Large intestine (tissue), 3 donors: Measurements from ENCODE around the gene PDE3A. TPM values are rescaled to one million over a fixed set of nuclear protein-coding genes. Genes with fewer than 3 reads are reported as not detected.

ENCODE experiments used
- DNase-seq, 2 donors: peaks; one replicate each; pipeline versions ENCODE4 v3.0.0 to v3.0.0-alpha.2; 2013
- H3K27ac ChIP-seq: one replicate; pipeline ENCODE4 v1.5.1; 2013; ENCODE audit warnings: low read length
- H3K27me3 ChIP-seq: 2 replicates; pipeline ENCODE4 v1.6.1; 2013; ENCODE audit warnings: low read length; ENCODE audit not compliant: control insufficient read depth, insufficient read depth
- H3K36me3 ChIP-seq: 2 replicates; pipeline ENCODE4 v1.6.1; 2013; ENCODE audit warnings: low read length; ENCODE audit not compliant: control insufficient read depth, insufficient read depth
- H3K4me1 ChIP-seq: one replicate; pipeline ENCODE4 v1.6.1; 2013; ENCODE audit warnings: low read length; ENCODE audit not compliant: control insufficient read depth, insufficient read depth
- H3K4me3 ChIP-seq: one replicate; pipeline ENCODE4 v1.5.1; 2013; ENCODE audit warnings: low read length
- H3K9me3 ChIP-seq: one replicate; pipeline ENCODE4 v1.6.1; 2013; ENCODE audit warnings: mild to moderate bottlenecking, low read depth, low read length, moderate library complexity; ENCODE audit not compliant: control insufficient read depth
- WGBS: methylation state at CpG from one replicate; pipeline ENCODE4 v1.1.5; 2013; ENCODE audit warnings: low lambda C conversion rate; ENCODE audit not compliant: insufficient coverage; 5-methylcytosine and 5-hydroxymethylcytosine counted together
- polyA plus RNA-seq: library from polyadenylated mRNA; unstranded; fragments of 120-200 nt; gene quantifications from one replicate; pipeline ENCODE4 v1.2.1, GENCODE V29; 2013

Gene PDE3A
- polyA plus RNA-seq, 1 donor = 62.0 TPM

DNA sequence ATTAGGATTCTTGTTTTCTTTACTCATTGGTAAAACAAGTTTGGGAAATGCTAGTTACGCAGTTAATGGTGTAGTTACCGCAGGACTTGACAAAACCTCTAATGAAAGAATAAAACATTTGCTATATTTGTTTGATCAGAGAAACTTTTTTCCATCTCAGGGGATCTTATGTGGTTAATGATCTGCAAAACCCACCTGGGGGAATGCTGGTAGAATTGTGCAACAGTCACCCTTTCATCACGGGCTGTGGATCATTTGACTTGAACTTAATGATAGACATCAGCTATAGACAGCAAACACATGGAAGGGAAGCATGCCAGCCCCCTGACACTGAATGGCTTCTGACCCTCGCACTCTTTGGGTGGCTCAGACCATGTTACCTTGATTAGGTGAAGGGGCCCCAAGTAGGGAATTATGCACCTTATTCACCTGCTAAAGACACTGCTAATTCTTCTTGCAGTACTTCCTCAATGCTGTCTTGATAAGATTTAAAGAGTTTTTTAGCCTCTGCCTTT, 84.2 kb downstream of the PDE3A start:
- WGBS = no CpG with 5 or more reads among the region's 4 CpGs
- H3K27ac ChIP-seq = peak overlapping the region; percentile 69
- H3K4me1 ChIP-seq = peaks cover 47% of the 10 kb centered on the region

GRCh38 chr12:20453756-20454310, 85.5 kb downstream of the PDE3A start:
- Histone ChIP-seq H3K4me1 (peaks cover 52% of the 10 kb centered on the region), H3K9me3 (no peaks in the 10 kb centered on the region), H3K27ac (peak overlapping the region; percentile 69), H3K27me3 (no peaks in the 10 kb centered on the region), H3K4me3 (no peak overlapping the region), H3K36me3 (peaks cover 2% of the 10 kb centered on the region)
- 62% methylated on average over 2 of the region's 6 CpGs for WGBS
- peak; percentile 37 to 62 for DNase-seq

More for the DNA sequence above, 84.2 kb downstream of the PDE3A start:
- H3K4me3 ChIP-seq = no peak overlapping the region
- no peaks in the 10 kb centered on the region for H3K9me3 ChIP-seq
- DNase-seq = peak; percentile 56 to 88
- H3K36me3 ChIP-seq = peaks cover 2% of the 10 kb centered on the region
- no peaks in the 10 kb centered on the region for H3K27me3 ChIP-seq

GRCh38 chr12:20455001-20455706, 86.8 kb downstream of the PDE3A start:
- Histone ChIP-seq H3K36me3 (no peaks in the 10 kb centered on the region), H3K27ac (no peak overlapping the region), H3K4me3 (no peak overlapping the region), H3K4me1 (peaks cover 51% of the 10 kb centered on the region), H3K9me3 (no peaks in the 10 kb centered on the region), H3K27me3 (no peaks in the 10 kb centered on the region)
- no peak for DNase-seq
- 67% methylated on average over 3 of the region's 4 CpGs for WGBS

GRCh38 chr12:20457582-20457981, 89.2 kb downstream of the PDE3A start:
- peak in 1 of 2 donors; percentile 48 for DNase-seq
- Histone ChIP-seq H3K36me3 (no peaks in the 10 kb centered on the region), H3K27ac (peak overlapping the region; percentile 64), H3K4me3 (no peak overlapping the region), H3K9me3 (no peaks in the 10 kb centered on the region), H3K4me1 (peaks cover 41% of the 10 kb centered on the region), H3K27me3 (no peaks in the 10 kb centered on the region)
- WGBS = 28% methylated on average over 2 of the region's 2 CpGs

GRCh38 chr12:20458011-20458410, 89.7 kb downstream of the PDE3A start:
- Histone ChIP-seq H3K36me3 (no peaks in the 10 kb centered on the region), H3K4me1 (peaks cover 38% of the 10 kb centered on the region), H3K27ac (peak overlapping the region; percentile 64), H3K9me3 (no peaks in the 10 kb centered on the region), H3K27me3 (no peaks in the 10 kb centered on the region), H3K4me3 (no peak overlapping the region)
- 60% methylated on average over 1 of the region's 1 CpG for WGBS
- DNase-seq = peak in 1 of 2 donors; percentile 62

DNA sequence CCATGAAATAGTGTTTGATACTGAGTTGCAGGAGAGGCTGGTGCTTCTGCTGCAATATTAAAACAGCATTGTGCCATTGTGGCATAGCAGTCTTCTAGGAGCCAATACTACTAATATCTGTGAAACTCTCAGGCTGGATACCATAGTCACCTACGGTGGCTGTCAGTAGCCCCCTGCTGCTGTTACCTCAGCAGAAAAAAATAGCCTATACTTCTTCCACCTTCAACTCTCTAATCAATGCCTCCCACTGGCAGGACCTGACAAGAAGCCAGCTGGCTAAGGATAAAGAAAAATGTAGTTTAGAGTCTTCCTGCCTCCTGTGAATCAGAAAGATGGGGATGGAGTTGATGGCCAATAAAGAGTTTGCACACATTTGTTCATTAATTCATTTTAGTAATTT, 91.6 kb downstream of the PDE3A start:
- H3K36me3 ChIP-seq = no peaks in the 10 kb centered on the region
- H3K4me1 ChIP-seq = peaks cover 27% of the 10 kb centered on the region
- H3K9me3 ChIP-seq = no peaks in the 10 kb centered on the region
- H3K4me3 ChIP-seq = no peak overlapping the region
- H3K27ac ChIP-seq = no peak overlapping the region
- H3K27me3 ChIP-seq = no peaks in the 10 kb centered on the region
- no peak for DNase-seq
- WGBS = no CpG with 5 or more reads among the region's 1 CpG

DNA sequence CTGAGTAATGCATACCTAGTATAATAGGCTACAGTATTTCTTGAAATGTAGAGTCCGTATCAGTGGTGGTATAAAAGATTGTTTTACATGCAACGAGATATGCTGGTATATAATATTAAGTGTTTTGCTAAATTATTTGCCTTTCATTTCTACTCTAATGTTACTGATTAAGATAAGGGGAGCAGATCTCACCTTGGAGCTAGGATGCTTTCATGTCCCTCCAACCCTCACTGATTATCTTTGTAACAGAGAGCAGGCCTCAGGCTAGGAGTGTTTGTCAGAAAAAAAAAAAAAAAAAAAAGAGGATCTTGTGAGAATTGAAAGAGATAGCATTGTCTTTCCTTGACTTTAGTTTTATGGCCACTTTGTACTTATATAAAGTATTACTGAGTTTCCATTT, 92.6 kb downstream of the PDE3A start:
- Histone ChIP-seq H3K27ac (peak overlapping the region; percentile 33), H3K27me3 (no peaks in the 10 kb centered on the region), H3K9me3 (no peaks in the 10 kb centered on the region), H3K36me3 (no peaks in the 10 kb centered on the region), H3K4me1 (peaks cover 29% of the 10 kb centered on the region), H3K4me3 (no peak overlapping the region)
- WGBS = no CpG with 5 or more reads among the region's 2 CpGs
- no peak for DNase-seq

DNA sequence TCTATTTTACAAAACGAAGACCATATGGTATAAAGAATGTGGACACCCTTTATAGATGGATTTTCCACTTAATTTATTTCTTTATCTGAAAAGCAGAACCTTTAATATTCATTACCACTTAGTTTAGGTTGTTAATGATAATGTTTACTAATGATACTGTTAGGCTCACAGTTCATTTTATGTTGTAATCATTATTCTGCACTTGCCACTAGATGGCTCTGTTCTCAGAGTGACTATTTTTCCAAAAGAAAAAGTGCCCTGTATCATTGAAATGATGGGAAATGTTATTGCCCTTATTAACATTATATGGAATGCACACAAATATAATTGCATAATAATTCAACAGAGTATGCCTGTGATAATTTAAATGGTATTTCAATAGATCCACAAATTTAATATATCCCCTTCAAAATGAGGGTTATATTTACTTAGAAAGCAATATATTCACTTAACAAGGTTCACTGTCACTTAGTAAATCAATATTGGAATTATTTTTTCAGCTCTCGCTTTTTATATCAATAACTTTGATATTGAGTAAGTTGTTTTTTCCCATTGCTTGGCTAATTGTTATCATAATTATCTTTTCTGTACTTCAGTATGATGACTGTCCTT, 95.7 kb downstream of the PDE3A start:
- no peaks in the 10 kb centered on the region for H3K27me3 ChIP-seq
- no peaks in the 10 kb centered on the region for H3K36me3 ChIP-seq
- no peak for DNase-seq
- no peaks in the 10 kb centered on the region for H3K9me3 ChIP-seq
- no peak overlapping the region for H3K27ac ChIP-seq
- peaks cover 15% of the 10 kb centered on the region for H3K4me1 ChIP-seq
- WGBS = 77% methylated on average over 2 of the region's 2 CpGs
- H3K4me3 ChIP-seq = no peak overlapping the region

DNA sequence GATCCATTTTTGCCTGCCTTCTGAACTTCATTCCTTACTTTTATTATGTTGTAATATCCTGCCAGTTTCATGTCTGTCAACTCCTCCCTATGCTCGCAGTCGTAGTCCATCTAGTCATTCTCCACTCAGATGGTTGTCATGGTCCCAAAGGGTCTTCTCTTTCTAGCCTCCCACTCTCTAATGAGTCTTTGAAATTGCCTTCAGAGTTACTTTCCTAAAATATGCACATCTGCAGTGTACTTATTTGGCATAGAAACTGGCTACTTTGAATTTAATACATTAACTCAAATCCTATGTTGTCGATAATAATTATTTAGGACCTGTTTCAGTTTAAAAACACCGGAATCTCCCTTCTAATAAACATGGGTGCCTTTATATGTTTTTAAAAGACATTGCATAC, 101.0 kb downstream of the PDE3A start:
- Histone ChIP-seq H3K27ac (no peak overlapping the region), H3K36me3 (no peaks in the 10 kb centered on the region), H3K9me3 (no peaks in the 10 kb centered on the region), H3K27me3 (no peaks in the 10 kb centered on the region), H3K4me3 (no peak overlapping the region), H3K4me1 (peaks cover 3% of the 10 kb centered on the region)
- 100% methylated on average over 1 of the region's 4 CpGs for WGBS
- no peak for DNase-seq

DNA sequence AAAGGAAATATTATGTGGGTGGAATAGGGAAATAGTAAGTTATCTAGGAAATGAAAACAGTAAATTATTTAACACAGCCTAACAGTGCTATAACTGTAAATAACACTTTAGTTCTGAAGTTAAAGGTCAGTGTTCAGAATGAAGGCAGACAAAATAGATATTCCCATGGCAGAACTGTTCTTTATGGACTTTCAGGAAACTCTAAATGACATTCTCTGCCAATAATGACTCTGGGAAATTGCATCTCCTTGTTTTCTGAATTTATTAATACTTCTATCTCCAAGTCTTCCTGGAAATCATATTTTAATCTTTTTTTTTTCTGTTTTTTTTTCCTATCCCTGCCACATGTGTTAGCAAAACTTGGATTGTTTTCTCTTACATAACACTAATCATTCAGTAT, 101.4 kb downstream of the PDE3A start:
- Histone ChIP-seq H3K36me3 (peaks cover 3% of the 10 kb centered on the region), H3K27ac (no peak overlapping the region), H3K4me1 (peaks cover 3% of the 10 kb centered on the region), H3K4me3 (no peak overlapping the region), H3K9me3 (no peaks in the 10 kb centered on the region), H3K27me3 (no peaks in the 10 kb centered on the region)
- no peak for DNase-seq
